Measurements from ENCODE around the gene EFCAB9. TPM values are rescaled to one million over a fixed set of nuclear protein-coding genes. Genes with fewer than 3 reads are reported as not detected.

EFCAB9 gene
- total and polyA plus RNA-seq, 2 of the 13 experiments (the other 11 are each of a cell fraction or from before 2014, with no cell fraction given) = not detected

- TF ChIP-seq, protein P1, sequence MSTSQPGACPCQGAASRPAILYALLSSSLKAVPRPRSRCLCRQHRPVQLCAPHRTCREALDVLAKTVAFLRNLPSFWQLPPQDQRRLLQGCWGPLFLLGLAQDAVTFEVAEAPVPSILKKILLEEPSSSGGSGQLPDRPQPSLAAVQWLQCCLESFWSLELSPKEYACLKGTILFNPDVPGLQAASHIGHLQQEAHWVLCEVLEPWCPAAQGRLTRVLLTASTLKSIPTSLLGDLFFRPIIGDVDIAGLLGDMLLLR (CRISPR knock-in tag; IDR thresholded peaks at IDR 0.05) = peak; percentile 54; the same call in 1 of the 2 replicates
- TF ChIP-seq ZNF232 (CRISPR knock-in tag; IDR thresholded peaks at IDR 0.05; ENCODE audit: borderline replicate concordance) (0 out of 2 replicates have a peak, but pooled peaks have one; percentile 27), XRCC5 (optimal IDR thresholded peaks at IDR 0.05; ENCODE audit: low read length) (peak; percentile 15), GABPA (IDR thresholded peaks at IDR 0.05; ENCODE audit: low read depth, low read length) (peak; percentile 55; the same call in 1 of the 2 replicates), GABPA (CRISPR knock-in tag; IDR thresholded peaks at IDR 0.05; ENCODE audit: low read depth) (peak; percentile 62; the same call in 1 of the 2 replicates), TGIF2 (CRISPR knock-in tag; IDR thresholded peaks at IDR 0.05) (peak; percentile 67), ZNF484 (CRISPR knock-in tag; IDR thresholded peaks at IDR 0.05; ENCODE audit: borderline replicate concordance, low read depth) (0 out of 2 replicates have a peak, but pooled peaks have one; percentile 44), ZNF547 (CRISPR knock-in tag; IDR thresholded peaks at IDR 0.05) (peak; percentile 43; the same call in 1 of the 2 replicates), ZNF333 (CRISPR knock-in tag; IDR thresholded peaks at IDR 0.05; ENCODE audit: borderline replicate concordance) (peak; percentile 77; the same call in 1 of the 2 replicates), AGO1 (IDR thresholded peaks at IDR 0.05; ENCODE audit: low read depth, low read length, poor library complexity, severe bottlenecking) (peak; percentile 15), KDM5B (CRISPR knock-in tag; IDR thresholded peaks at IDR 0.05; ENCODE audit: borderline replicate concordance) (peak; percentile 86; the same call in 1 of the 2 replicates), HOXA5 (CRISPR knock-in tag; IDR thresholded peaks at IDR 0.05) (no peak), ZNF225 (CRISPR knock-in tag; IDR thresholded peaks at IDR 0.05) (0 out of 2 replicates have a peak, but pooled peaks have one; percentile 31), ZMAT3 (CRISPR knock-in tag; conservative IDR thresholded peaks at IDR 0.05) (0 out of 2 replicates have a peak, but pooled peaks have one; percentile 30), ZNF317 (CRISPR knock-in tag; IDR thresholded peaks at IDR 0.05) (0 out of 2 replicates have a peak, but pooled peaks have one; percentile 48), ZNF883 (CRISPR knock-in tag; IDR thresholded peaks at IDR 0.05; ENCODE audit: not compliant biosample characterization) (peak; percentile 63), NR2C2 (CRISPR knock-in tag; IDR thresholded peaks at IDR 0.05; ENCODE audit: borderline replicate concordance) (peak; percentile 53; the same call in 1 of the 2 replicates), ZNF280D (CRISPR knock-in tag; IDR thresholded peaks at IDR 0.05) (0 out of 2 replicates have a peak, but pooled peaks have one; percentile 58), ESRRA (CRISPR knock-in tag; IDR thresholded peaks at IDR 0.05; ENCODE audit: low read depth) (0 out of 2 replicates have a peak, but pooled peaks have one; percentile 23), ZNF446 (CRISPR knock-in tag; IDR thresholded peaks at IDR 0.05) (peak; percentile 60; the same call in 1 of the 2 replicates), PITX1 (CRISPR knock-in tag; IDR thresholded peaks at IDR 0.05) (0 out of 2 replicates have a peak, but pooled peaks have one; percentile 19), ARNTL (CRISPR knock-in tag; IDR thresholded peaks at IDR 0.05) (peak; percentile 32; the same call in 1 of the 2 replicates)
- TF ChIP-seq, protein P2, sequence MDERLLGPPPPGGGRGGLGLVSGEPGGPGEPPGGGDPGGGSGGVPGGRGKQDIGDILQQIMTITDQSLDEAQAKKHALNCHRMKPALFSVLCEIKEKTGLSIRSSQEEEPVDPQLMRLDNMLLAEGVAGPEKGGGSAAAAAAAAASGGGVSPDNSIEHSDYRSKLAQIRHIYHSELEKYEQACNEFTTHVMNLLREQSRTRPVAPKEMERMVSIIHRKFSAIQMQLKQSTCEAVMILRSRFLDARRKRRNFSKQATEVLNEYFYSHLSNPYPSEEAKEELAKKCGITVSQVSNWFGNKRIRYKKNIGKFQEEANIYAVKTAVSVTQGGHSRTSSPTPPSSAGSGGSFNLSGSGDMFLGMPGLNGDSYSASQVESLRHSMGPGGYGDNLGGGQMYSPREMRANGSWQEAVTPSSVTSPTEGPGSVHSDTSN (CRISPR knock-in tag; IDR thresholded peaks at IDR 0.05) = no peak
Measured at GRCh38 chr5:172187118-172188032, 6.6 kb upstream of the EFCAB9 start (continued).
